Right lobe of liver (tissue), 6 donors: ENCODE results near the gene SLC46A3. TPM values are rescaled to one million over a fixed set of nuclear protein-coding genes. Genes with fewer than 3 reads are reported as not detected.

Source experiments
- ATAC-seq, 4 donors: fragments of 200-7000 bp; cut with Tn5 transposase; one replicate each; pipeline ENCODE4 v1.9.1; 2020; ENCODE audit warnings: mild to moderate bottlenecking in 4 of 4, moderate library complexity in 4 of 4
- DNase-seq, 3 donors: peaks; one replicate each; pipeline ENCODE4 v3.0.0-alpha.2; 2020
- H3K27ac ChIP-seq, 3 donors: fragments of 200-600 bp; one replicate each; pipeline ENCODE4 v1.8.0; 2022
- H3K27me3 ChIP-seq, 2 donors: fragments of 200-600 bp; one replicate each; pipeline ENCODE4 v1.8.0; 2022
- H3K36me3 ChIP-seq, 4 donors: fragments of 200-600 bp; sonication (generic) in 1 of 4; one replicate each; pipeline versions ENCODE4 v1.5.1 to v1.8.0; 2017 to 2022; ENCODE audit warnings: control low read depth in 1 of 4
- H3K4me1 ChIP-seq, 4 donors: fragments of 200-600 bp; sonication (generic) in 1 of 4; one replicate each; pipeline versions ENCODE4 v1.5.1 to v1.8.0; 2017 to 2022; ENCODE audit warnings: control low read depth in 1 of 4
- H3K4me3 ChIP-seq, 3 donors: fragments of 200-600 bp; one replicate each; pipeline ENCODE4 v1.8.0; 2022
- H3K9me3 ChIP-seq, 4 donors: fragments of 200-600 bp; sonication (generic) in 1 of 4; one replicate each; pipeline versions ENCODE4 v1.5.1 to v1.8.0; 2017 to 2022; ENCODE audit warnings: control low read depth in 1 of 4
- CTCF ChIP-seq, 4 donors: fragments of 200-600 bp in 3 of 4; fragments of 450-650 bp in 1 of 4; IDR thresholded peaks; one replicate each; pipeline versions ENCODE4 v1.5.1 to v1.8.0; 2016 to 2022; ENCODE audit warnings: antibody characterized with exemption in 4 of 4, mild to moderate bottlenecking in 2 of 4
- POLR2A ChIP-seq: fragments of 450-650 bp; IDR thresholded peaks from one replicate; pipeline ENCODE4 v1.6.1; 2017; ENCODE audit warnings: antibody characterized with exemption, mild to moderate bottlenecking
- WGBS: methylation state at CpG from one replicate; pipeline ENCODE4 v1.1.6; 2018; ENCODE audit warnings: low coverage, low lambda C conversion rate; ENCODE audit not compliant: insufficient coverage; ENCODE audit errors: missing lambda C conversion rate; 5-methylcytosine and 5-hydroxymethylcytosine counted together
- intact Hi-C, 2 donors: fragments of 100-400 bp; cut with DNase I; formaldehyde crosslinking; loops; one replicate each; pipeline versions ENCODE4 v1.11.2 to v1.14.1; 2022
- total RNA-seq, 6 experiments: library from RNA; depleted of rRNA in 2 of 6; stranded (reverse); fragments of >200 nt in 2 of 6; fragmentation: NEBNext Ultra II Directional in 3 of 6; extraction: Animal tissue kit (Norgen Biotek cat#: 25700) in 3 of 6; gene quantifications; one replicate each; pipeline versions ENCODE4 v1.1.0 to v1.2.4, GENCODE V29; 2016 to 2023
- donor health status: DM: no; HTN: yes; CAD: no.
- donor health status: DM: no; HTN: no; CAD: no.
- donor health status: DM: no; HTN: no; CAD: no.
- donor health status: DM: no; HTN: yes; CAD: no.
- donor health status: DM: no; HTN: yes; CAD: no.

The SLC46A3 gene
- total RNA-seq, 6 experiments from 2014 or later: 33.9 to 60.9 (median 43.0) TPM

- TF ChIP-seq POLR2A (no peak), CTCF (IDR thresholded peaks at IDR 0.05) (no peak)
- Histone ChIP-seq H3K27me3 (no peaks in the 10 kb centered on the region), H3K27ac (no peak overlapping the region), H3K36me3 (peaks cover 0 to 21% (median 5%) of the 10 kb centered on the region in 4 donors), H3K4me3 (no peak overlapping the region), H3K9me3 (no peaks in the 10 kb centered on the region), H3K4me1 (peaks cover 0 to 16% (median 1%) of the 10 kb centered on the region in 4 donors)
- DNase-seq (no peak), ATAC-seq (no peak)
- intact Hi-C loops: no loop called here
- 91% methylated on average over 1 of the region's 1 CpG for WGBS
Observed at GRCh38 chr13:28714651-28715050, 4.1 kb downstream of the SLC46A3 start.

GRCh38 chr13:28710161-28710560 is 8.6 kb downstream of the SLC46A3 start:
- Histone ChIP-seq H3K27ac (no peak overlapping the region), H3K27me3 (no peaks in the 10 kb centered on the region), H3K4me3 (no peak overlapping the region), H3K9me3 (no peaks in the 10 kb centered on the region), H3K4me1 (peaks cover 0 to 14% (median 0%) of the 10 kb centered on the region in 4 donors), H3K36me3 (peaks cover 0 to 35% (median 9%) of the 10 kb centered on the region in 4 donors)
- TF ChIP-seq POLR2A: no peak
- TF ChIP-seq CTCF (IDR thresholded peaks at IDR 0.05): no peak
- intact Hi-C loops: no loop called here
- WGBS: 100% methylated on average over 3 of the region's 4 CpGs
- DNase-seq: no peak
- peak in 1 of 4 donors; percentile 14 for ATAC-seq

- ATAC-seq (peak; percentile 36 to 63 (median 54)), DNase-seq (no peak)
- peaks cover 0 to 14% (median 0%) of the 10 kb centered on the region in 4 donors for H3K4me1 ChIP-seq
- H3K4me3 ChIP-seq: no peak overlapping the region
- WGBS: 77% methylated on average over 5 of the region's 5 CpGs
- intact Hi-C loops: no loop called here
- H3K27me3 ChIP-seq: no peaks in the 10 kb centered on the region
- peaks cover 0 to 44% (median 14%) of the 10 kb centered on the region in 4 donors for H3K36me3 ChIP-seq
- H3K27ac ChIP-seq: no peak overlapping the region
- H3K9me3 ChIP-seq: no peaks in the 10 kb centered on the region
- TF ChIP-seq POLR2A: no peak
- no peak for TF ChIP-seq CTCF (IDR thresholded peaks at IDR 0.05)
Observed at GRCh38 chr13:28707629-28708427, 10.9 kb downstream of the SLC46A3 start.

- no peaks in the 10 kb centered on the region for H3K27me3 ChIP-seq
- ATAC-seq (peak; percentile 58 to 85 (median 72)), DNase-seq (no peak)
- no peak overlapping the region for H3K27ac ChIP-seq
- no peak overlapping the region for H3K4me3 ChIP-seq
- 62% methylated on average over 5 of the region's 5 CpGs for WGBS
- H3K36me3 ChIP-seq: peaks cover 7 to 59% (median 26%) of the 10 kb centered on the region in 4 donors
- TF ChIP-seq CTCF (IDR thresholded peaks at IDR 0.05): no peak
- TF ChIP-seq POLR2A: no peak
- peaks cover 0 to 14% (median 0%) of the 10 kb centered on the region in 4 donors for H3K4me1 ChIP-seq
- H3K9me3 ChIP-seq: no peaks in the 10 kb centered on the region
- intact Hi-C loops: no loop called here
Observed at GRCh38 chr13:28705461-28706083, 13.2 kb downstream of the SLC46A3 start.
